ENCODE results near the gene TMEM53.

TMEM53 gene

GRCh38 chr1:44611866-44612265 is 62.4 kb downstream of the TMEM53 start:
- no peak for DNase-seq (ENCODE audit: low read depth, low spot score)
- no peak overlapping the region for H3K4me3 ChIP-seq (ENCODE audit: low read depth, low read length)
- TF ChIP-seq CTCF (IDR thresholded peaks at IDR 0.05; ENCODE audit: insufficient read depth, low read length, missing control alignments) = no peak
- ChIA-PET POLR2A (interaction anchor here (1.3 kb wide), 1 partner anchor 21 kb away, joined by 3 read pairs; no protein-coding TSS in a partner anchor), CTCF (interaction anchor here (1.2 to 15.6 kb wide), 8 partner anchors 8 to 106 kb away, joined by 3 to 462 read pairs (median 44); no protein-coding TSS in a partner anchor)

- ChIA-PET POLR2A (interaction anchor here (1.1 to 1.3 kb wide), 2 partner anchors 21 to 41 kb away, joined by 3 read pairs; no protein-coding TSS in a partner anchor), CTCF (interaction anchor here (1.2 to 15.6 kb wide), 9 partner anchors 8 to 106 kb away, joined by 3 to 462 read pairs (median 41); partner anchors contain the start of genes ARMH1 and TMEM53)
- no peak for TF ChIP-seq CTCF (IDR thresholded peaks at IDR 0.05; ENCODE audit: insufficient read depth, low read length, missing control alignments)
- no peak overlapping the region for H3K4me3 ChIP-seq (ENCODE audit: low read depth, low read length)
- no peak for DNase-seq (ENCODE audit: low read depth, low spot score)
Measured at GRCh38 chr1:44611419-44611818, 62.9 kb downstream of the TMEM53 start.

- no peak for TF ChIP-seq CTCF (IDR thresholded peaks at IDR 0.05; ENCODE audit: insufficient read depth, low read length, missing control alignments)
- no peak overlapping the region for H3K4me3 ChIP-seq (ENCODE audit: low read depth, low read length)
- DNase-seq (ENCODE audit: low read depth, low spot score) = no peak
- ChIA-PET POLR2A (interaction anchor here (1.1 kb wide), 1 partner anchor 42 kb away, joined by 3 read pairs; no protein-coding TSS in a partner anchor), CTCF (interaction anchor here (1.9 to 15.6 kb wide), 11 partner anchors 9 to 233 kb away, joined by 6 to 462 read pairs (median 21); partner anchors contain the start of genes ARMH1 and TMEM53)
Measured at GRCh38 chr1:44610527-44611148, 63.6 kb downstream of the TMEM53 start.

- no peak for DNase-seq (ENCODE audit: low read depth, low spot score)
- ChIA-PET POLR2A (interaction anchor here (1.0 kb wide), 1 partner anchor 22 kb away, joined by 3 read pairs; no protein-coding TSS in a partner anchor), CTCF (interaction anchor here (0.7 to 15.6 kb wide), 23 partner anchors 7 to 392 kb away, joined by 3 to 462 read pairs (median 8); partner anchors contain the start of genes ARMH1 and TMEM53)
- no peak for TF ChIP-seq CTCF (IDR thresholded peaks at IDR 0.05; ENCODE audit: insufficient read depth, low read length, missing control alignments)
- no peak overlapping the region for H3K4me3 ChIP-seq (ENCODE audit: low read depth, low read length)
Measured at GRCh38 chr1:44609768-44610526, 64.3 kb downstream of the TMEM53 start.

- CTCF ChIA-PET = interaction anchor here (0.6 to 15.6 kb wide), 25 partner anchors 7 to 392 kb away, joined by 3 to 462 read pairs (median 7); partner anchors contain the start of genes ARMH1 and TMEM53
- POLR2A ChIA-PET = interaction anchor here (1.0 kb wide), 1 partner anchor 23 kb away, joined by 3 read pairs; no protein-coding TSS in a partner anchor
Measured at GRCh38 chr1:44609412-44609767, 64.9 kb downstream of the TMEM53 start.

More at GRCh38 chr1:44609412-44609767, 64.9 kb downstream of the TMEM53 start:
- DNase-seq (ENCODE audit: low read depth, low spot score) = no peak
- peak; percentile 79 for TF ChIP-seq CTCF (IDR thresholded peaks at IDR 0.05; ENCODE audit: insufficient read depth, low read length, missing control alignments)
- H3K4me3 ChIP-seq (ENCODE audit: low read depth, low read length) = no peak overlapping the region

All from AG04449 (cell line).